GM12891 (cell line): Measurements from ENCODE around the gene LNPEP.
A peak's percentile ranks its signal among the peaks of the same experiment; 100 is the strongest.

ENCODE experiments used
- DNase-seq: peaks from one replicate; pipeline ENCODE4 v3.0.0; 2011; ENCODE audit warnings: low spot score; ENCODE audit not compliant: insufficient read length
- FAIRE-seq: peaks from 2 replicates; lab custom pipeline; 2011; peaks lifted over from hg19 to GRCh38; lab: Jason Lieb, UNC
- PAX5 ChIP-seq: IDR thresholded peaks from 2 replicates; pipeline ENCODE4 v1.6.1; 2011; ENCODE audit warnings: low read length, moderate library complexity, mild to moderate bottlenecking; ENCODE audit not compliant: insufficient read depth, severe bottlenecking
- POLR2A ChIP-seq: IDR thresholded peaks from 2 replicates; pipeline ENCODE4 v1.6.1; 2011; ENCODE audit warnings: low read depth, low read length, control low read depth
- POLR2AphosphoS5 ChIP-seq: IDR thresholded peaks from 2 replicates; pipeline ENCODE4 v1.6.1; 2011; ENCODE audit warnings: low read depth, low read length, control low read depth
- POU2F2 ChIP-seq: IDR thresholded peaks from 2 replicates; pipeline ENCODE4 v1.6.1; 2011; ENCODE audit warnings: low read depth, mild to moderate bottlenecking, control low read depth, low read length, moderate library complexity
- SPI1 ChIP-seq: IDR thresholded peaks from 2 replicates; pipeline ENCODE4 v1.6.1; 2011; ENCODE audit warnings: low read depth, low read length, control low read depth
- TAF1 ChIP-seq: IDR thresholded peaks from 2 replicates; pipeline ENCODE4 v1.6.1; 2011; ENCODE audit warnings: low read depth, low read length, control low read depth

Gene LNPEP

DNA sequence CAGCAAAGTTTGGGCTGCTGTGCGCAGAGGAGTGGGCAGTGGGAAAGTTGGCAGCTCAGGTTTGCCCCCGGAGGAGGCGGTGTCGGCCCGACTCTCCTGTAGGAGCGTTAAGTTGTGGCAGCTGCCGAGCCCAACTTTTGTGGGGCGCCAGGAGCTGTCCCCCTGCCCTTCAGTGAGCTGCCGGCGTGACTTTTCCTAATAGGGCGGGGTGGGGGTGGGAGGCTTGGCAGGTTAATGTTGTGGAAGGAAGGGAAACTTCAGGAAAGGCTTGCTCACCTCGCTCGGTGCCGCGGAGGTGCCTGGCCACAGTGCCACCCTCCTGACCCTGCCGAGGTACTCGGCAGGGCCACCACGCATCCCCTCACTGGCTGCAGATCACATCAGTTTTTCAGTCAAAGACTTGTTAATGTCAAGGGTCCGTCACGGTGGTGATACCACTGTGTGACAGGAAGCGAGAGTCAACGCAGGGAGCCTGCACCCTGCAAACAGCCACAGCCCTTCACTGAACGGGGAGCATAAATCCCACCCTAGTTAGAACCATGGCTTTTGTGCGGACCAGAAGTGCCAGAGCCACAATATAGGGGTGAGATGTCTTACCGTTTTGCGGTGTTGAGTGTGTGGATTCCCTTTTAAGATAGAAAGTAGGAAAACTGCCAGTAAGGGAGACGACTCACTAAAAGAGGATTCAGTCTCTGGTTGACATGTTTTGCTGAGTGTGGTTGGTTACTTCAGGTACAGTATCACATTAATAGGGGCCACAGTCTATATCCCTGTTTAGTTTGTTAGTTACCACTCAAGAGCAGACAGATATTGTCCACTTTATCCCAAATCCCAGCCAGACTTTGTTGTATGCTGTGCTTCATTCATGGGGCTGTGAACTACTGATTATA lies 796 bp downstream of the LNPEP start:
- no peak for DNase-seq
- peak; percentile 62 for TF ChIP-seq POLR2A
- no peak for TF ChIP-seq SPI1
- TF ChIP-seq TAF1: 0 out of 2 replicates have a peak, but pooled peaks have one; percentile 31
- no peak for TF ChIP-seq POLR2AphosphoS5
- peak; percentile 78 for TF ChIP-seq PAX5
- TF ChIP-seq POU2F2: no peak
- peak; percentile 87 for FAIRE-seq

DNA sequence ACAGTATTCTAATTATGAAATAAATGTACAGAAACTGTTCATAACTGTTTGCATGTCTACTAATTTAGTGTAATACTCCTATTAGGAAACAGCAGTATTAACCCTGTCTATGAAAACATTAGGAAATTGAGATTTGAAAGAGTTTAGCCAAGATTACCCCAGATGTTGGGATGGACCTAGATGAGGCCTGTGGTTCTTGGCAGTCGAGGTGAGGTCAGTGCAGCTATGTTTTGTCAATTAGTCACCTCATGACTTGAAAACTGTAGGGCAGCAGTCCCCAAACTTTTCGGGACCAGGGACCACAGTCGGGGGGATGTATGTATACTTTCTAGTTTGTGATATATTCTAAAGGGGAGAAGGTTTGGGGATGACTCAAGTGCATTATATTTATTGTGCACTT lies 4.7 kb downstream of the LNPEP start:
- no peak for DNase-seq
- TF ChIP-seq PAX5 (no peak), POLR2A (0 out of 2 replicates have a peak, but pooled peaks have one; percentile 50)
- FAIRE-seq: no peak

DNA sequence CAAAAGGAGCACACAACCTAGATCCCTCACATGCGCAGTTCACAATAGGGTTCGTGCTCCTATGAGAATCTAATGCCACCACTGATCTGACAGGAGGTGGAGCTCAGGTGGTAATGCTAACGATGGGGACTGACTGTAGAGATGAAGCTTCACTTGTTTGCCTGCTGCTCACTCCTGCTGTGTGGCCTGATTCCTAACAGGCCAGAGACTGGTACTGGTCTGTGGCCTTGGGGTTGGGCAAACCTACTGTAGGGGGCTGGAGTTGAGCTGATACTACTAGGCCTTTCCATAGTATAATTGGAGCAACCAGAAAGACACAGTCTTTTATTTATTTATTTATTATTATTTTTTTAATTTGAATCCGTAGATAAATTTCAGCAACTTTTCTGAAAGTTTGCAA lies 5.3 kb downstream of the LNPEP start:
- DNase-seq (no peak), FAIRE-seq (no peak)
- TF ChIP-seq POU2F2 (no peak), TAF1 (no peak), PAX5 (no peak), SPI1 (no peak), POLR2AphosphoS5 (no peak), POLR2A (no peak)

DNA sequence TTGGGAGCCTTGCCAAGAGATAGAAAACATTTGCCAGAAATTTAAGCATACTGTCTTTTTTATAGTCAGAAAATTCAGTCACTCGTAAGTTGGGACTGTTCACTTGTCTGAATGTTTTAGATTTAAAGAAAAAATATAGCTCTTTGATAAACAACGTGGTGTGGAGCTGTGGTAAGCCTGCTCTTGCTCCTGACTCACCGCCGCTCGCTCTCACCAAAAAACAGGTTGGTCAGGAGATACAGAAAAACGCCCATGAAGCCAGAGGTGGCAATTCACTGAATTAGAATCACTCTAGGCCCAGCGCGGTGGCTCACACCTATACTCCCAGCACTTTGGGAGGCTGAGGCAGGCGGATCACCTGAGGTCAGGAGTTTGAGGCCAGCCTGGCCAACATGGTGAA lies 6.2 kb downstream of the LNPEP start:
- TF ChIP-seq POLR2A: no peak
- no peak for TF ChIP-seq SPI1
- TF ChIP-seq POU2F2: no peak
- no peak for TF ChIP-seq PAX5
- no peak for TF ChIP-seq TAF1
- no peak for TF ChIP-seq POLR2AphosphoS5
- no peak for FAIRE-seq
- DNase-seq: no peak

DNA sequence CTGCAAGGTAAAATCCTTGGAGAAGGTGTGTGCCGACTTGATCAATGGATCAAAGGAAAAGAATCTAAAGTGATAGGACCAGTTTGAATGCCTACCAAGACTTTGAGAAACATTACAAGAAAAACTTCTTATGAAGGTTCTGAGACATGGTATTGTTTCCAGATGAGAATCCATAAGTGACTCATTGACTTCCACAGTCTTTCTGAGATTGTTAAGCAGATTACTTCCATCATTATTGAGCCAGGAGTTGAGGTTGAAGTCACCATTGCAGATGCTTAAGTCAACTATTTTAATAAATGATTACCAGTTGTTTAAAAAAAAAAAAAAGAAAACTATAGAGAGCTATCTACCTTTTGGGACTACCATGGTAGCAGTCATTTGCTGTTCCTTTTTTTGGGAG lies 7.0 kb downstream of the LNPEP start:
- no peak for DNase-seq
- FAIRE-seq: no peak
- no peak for TF ChIP-seq POU2F2

DNA sequence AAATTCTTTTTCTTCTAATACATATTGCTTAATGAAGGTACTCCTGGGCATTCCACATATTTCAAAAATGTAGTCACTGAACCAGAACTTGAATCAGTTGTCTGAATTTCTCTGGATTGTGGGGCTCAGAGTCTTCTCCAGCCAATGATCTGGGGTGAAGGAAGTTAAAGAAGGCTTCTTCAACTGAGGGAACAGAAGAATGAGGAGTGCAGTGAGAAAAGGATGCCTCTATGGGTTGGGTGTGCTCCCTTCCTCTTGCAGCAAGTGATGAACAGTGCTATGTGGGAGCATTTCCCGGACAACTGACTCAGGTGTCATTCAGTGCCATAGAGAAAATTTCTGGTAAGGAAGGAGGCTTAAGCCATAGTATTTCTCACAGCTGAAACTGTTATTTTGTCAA lies 7.9 kb downstream of the LNPEP start:
- FAIRE-seq: peak; percentile 13
- DNase-seq: no peak
- no peak for TF ChIP-seq POLR2AphosphoS5
- no peak for TF ChIP-seq PAX5
- no peak for TF ChIP-seq SPI1
- no peak for TF ChIP-seq POU2F2
- no peak for TF ChIP-seq TAF1
- no peak; the same call in 1 of the 2 replicates for TF ChIP-seq POLR2A

DNA sequence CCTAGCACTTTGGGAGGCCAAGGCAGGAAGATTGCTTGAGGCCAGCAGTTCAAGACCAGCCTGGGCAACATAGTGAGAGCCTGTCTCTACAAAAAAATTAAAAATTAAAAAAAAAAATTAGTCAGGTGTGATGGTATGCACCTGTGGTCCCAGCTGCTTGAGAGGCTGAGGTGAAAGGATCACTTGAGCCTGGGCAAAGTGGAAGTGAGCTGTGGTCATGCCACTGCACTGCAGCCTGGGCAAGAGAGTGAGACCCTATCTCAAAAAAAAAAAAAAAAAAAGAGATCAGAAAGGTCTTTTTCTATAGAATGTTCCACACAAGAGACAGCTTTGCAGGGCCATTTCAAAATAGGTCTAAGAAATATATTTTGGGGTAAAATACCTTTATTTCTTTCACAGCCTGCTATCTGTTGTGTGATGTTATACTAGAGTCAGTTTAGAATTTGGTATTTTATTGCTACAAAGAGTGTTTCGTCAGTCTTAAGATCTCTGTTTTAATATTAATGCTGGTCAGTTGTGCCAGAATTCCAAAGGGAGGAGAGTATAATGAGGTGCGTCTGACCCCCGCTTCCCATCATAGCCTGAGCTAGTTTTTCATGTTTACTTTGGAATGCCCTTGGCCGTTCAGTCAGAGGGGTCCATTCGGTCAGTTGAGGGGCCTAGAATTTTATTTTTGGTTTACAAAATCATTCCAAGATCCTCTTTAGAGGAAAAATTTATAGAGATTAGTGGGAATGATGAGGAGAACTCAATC lies 9.4 kb downstream of the LNPEP start:
- TF ChIP-seq TAF1 (no peak), POLR2AphosphoS5 (no peak), POU2F2 (no peak), POLR2A (no peak), PAX5 (no peak), SPI1 (no peak)
- DNase-seq (no peak), FAIRE-seq (no peak)

DNA sequence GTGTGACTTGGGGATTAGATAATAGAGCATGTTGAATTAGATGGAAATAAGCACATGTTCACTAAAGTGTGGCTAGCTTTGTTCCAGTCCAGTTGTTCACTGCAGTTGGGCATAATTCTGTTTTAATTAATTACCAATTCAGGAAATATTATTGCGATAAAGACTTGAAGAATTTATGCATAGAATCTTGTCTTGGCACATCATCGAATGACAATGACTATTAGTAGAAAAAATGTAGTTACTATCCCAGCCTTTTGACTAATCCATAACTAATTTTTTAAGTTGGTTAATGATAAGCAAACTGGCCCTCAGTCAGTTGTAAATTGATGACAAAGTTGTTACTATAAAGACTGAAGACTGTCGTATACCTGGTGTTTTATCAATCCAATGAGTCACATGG lies 10.5 kb downstream of the LNPEP start:
- no peak for TF ChIP-seq PAX5
- no peak for FAIRE-seq
- DNase-seq: no peak

DNA sequence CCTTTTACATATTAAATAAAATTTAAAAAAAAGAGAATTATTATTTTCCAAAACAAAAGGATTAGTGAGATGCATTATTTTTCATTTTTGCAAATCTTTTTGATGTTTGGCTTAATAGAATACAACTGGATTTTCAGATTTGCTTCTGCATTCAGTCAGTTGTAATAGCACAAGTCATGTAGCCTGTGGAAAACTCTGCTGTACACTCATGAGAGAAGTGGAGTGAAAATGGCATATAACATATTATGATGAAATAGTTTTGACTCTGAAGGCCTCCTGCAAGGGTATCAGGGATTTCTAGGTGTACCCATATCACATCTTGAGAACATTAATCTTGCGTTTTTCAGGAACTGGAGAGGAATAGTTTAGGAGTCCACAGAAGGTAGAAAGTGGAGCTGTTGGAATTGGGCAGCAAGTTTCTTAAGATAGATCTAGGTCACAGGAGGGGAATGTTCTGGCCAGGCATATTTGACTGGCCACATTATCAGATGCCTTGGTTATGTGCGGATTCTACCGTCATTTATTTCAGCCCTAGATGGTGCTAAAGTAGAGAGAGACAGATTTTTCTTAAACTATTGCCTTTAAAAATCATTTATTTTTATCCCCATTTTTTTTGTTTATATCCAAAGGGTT lies 16.4 kb downstream of the LNPEP start:
- FAIRE-seq (no peak), DNase-seq (no peak)
- TF ChIP-seq TAF1 (no peak), POLR2A (no peak), POLR2AphosphoS5 (no peak), PAX5 (no peak), SPI1 (no peak), POU2F2 (no peak)
